ENCODE results near the gene AFMID. TPM values are rescaled to one million over a fixed set of nuclear protein-coding genes. Genes with fewer than 3 reads are reported as not detected.

Gene AFMID
- total RNA-seq, 4 donors from 2014 or later: 16.5 to 44.3 (median 30.3) TPM

- Histone ChIP-seq H3K4me3 (no peak overlapping the region), H3K4me1 (peaks cover 0 to 4% (median 0%) of the 10 kb centered on the region in 3 donors), H3K27me3 (no peaks in the 10 kb centered on the region), H3K36me3 (peaks cover 5 to 56% (median 5%) of the 10 kb centered on the region in 3 donors), H3K9me3 (no peaks in the 10 kb centered on the region), H3K27ac (no peak overlapping the region)
- no peak for DNase-seq
- 97 to 100% methylated on average over 2 to 9 of the region's 17 CpGs for WGBS, 2 donors
- intact Hi-C loops (cut with DNase I): no loop called here
- no peak for TF ChIP-seq POLR2A (IDR thresholded peaks at IDR 0.05)
- no peak for TF ChIP-seq CTCF (IDR thresholded peaks at IDR 0.05)
These were observed 18.1 kb downstream of the AFMID start for GRCh38 chr17:78205124-78205775.

- Histone ChIP-seq H3K4me3 (no peak overlapping the region), H3K4me1 (no peaks in the 10 kb centered on the region), H3K9me3 (no peaks in the 10 kb centered on the region), H3K27ac (no peak overlapping the region), H3K27me3 (no peaks in the 10 kb centered on the region), H3K36me3 (peaks cover 5 to 56% (median 5%) of the 10 kb centered on the region in 3 donors)
- TF ChIP-seq POLR2A (IDR thresholded peaks at IDR 0.05) (no peak), CTCF (IDR thresholded peaks at IDR 0.05) (no peak)
- intact Hi-C loops (cut with DNase I): no loop called here
- whole genome bisulfite sequencing, 2 donors: 70 to 78% methylated on average over 7 of the region's 7 CpGs
- DNase-seq: no peak
These were observed 19.1 kb downstream of the AFMID start for GRCh38 chr17:78206298-78206697.

GRCh38 chr17:78208486-78208885 is 21.3 kb downstream of the AFMID start:
- no peaks in the 10 kb centered on the region for H3K9me3 ChIP-seq
- intact Hi-C loops (cut with DNase I): no loop called here
- H3K27me3 ChIP-seq: no peaks in the 10 kb centered on the region
- H3K36me3 ChIP-seq: peaks cover 5 to 34% (median 5%) of the 10 kb centered on the region in 3 donors
- peaks cover 0 to 2% (median 0%) of the 10 kb centered on the region in 3 donors for H3K4me1 ChIP-seq
- TF ChIP-seq POLR2A (IDR thresholded peaks at IDR 0.05) (no peak), CTCF (IDR thresholded peaks at IDR 0.05) (no peak)
- H3K27ac ChIP-seq: no peak overlapping the region
- H3K4me3 ChIP-seq: no peak overlapping the region
- no peak for DNase-seq
- WGBS, 2 donors: 69 to 70% methylated on average over 3 of the region's 3 CpGs

GRCh38 chr17:78210111-78210510 is 22.9 kb downstream of the AFMID start:
- peaks cover 0 to 17% (median 3%) of the 10 kb centered on the region in 3 donors for H3K36me3 ChIP-seq
- TF ChIP-seq POLR2A (IDR thresholded peaks at IDR 0.05) (no peak), CTCF (IDR thresholded peaks at IDR 0.05) (no peak)
- DNase-seq: no peak
- H3K27ac ChIP-seq: no peak overlapping the region
- H3K4me1 ChIP-seq: peaks cover 9 to 18% (median 10%) of the 10 kb centered on the region in 3 donors
- no peaks in the 10 kb centered on the region for H3K9me3 ChIP-seq
- intact Hi-C loops (cut with DNase I): no loop called here
- WGBS, 2 donors: 70 to 79% methylated on average over 6 to 9 of the region's 10 CpGs
- no peak overlapping the region for H3K4me3 ChIP-seq
- no peaks in the 10 kb centered on the region for H3K27me3 ChIP-seq

GRCh38 chr17:78211032-78211431 is 23.9 kb downstream of the AFMID start:
- TF ChIP-seq POLR2A (IDR thresholded peaks at IDR 0.05) (no peak), CTCF (IDR thresholded peaks at IDR 0.05) (no peak)
- intact Hi-C loops (cut with DNase I): no loop called here
- H3K27me3 ChIP-seq: no peaks in the 10 kb centered on the region
- no peak overlapping the region for H3K27ac ChIP-seq
- H3K4me3 ChIP-seq: no peak overlapping the region
- no peaks in the 10 kb centered on the region for H3K9me3 ChIP-seq
- H3K4me1 ChIP-seq: peaks cover 9 to 25% (median 10%) of the 10 kb centered on the region in 3 donors
- no peak for DNase-seq
- H3K36me3 ChIP-seq: peaks cover 0 to 8% (median 0%) of the 10 kb centered on the region in 3 donors
- WGBS, 2 donors: 74 to 82% methylated on average over 11 of the region's 11 CpGs
